Lung (tissue), 12 donors: ENCODE results near the gene SLC22A5. TPM values are rescaled to one million over a fixed set of nuclear protein-coding genes. Genes with fewer than 3 reads are reported as not detected.

Experiments
- ATAC-seq: fragments of 200-7000 bp; cut with Tn5 transposase; one replicate; pipeline ENCODE4 v1.9.1; 2020; ENCODE audit warnings: moderate number of reproducible peaks; ENCODE audit not compliant: insufficient read depth, low FRiP score
- DNase-seq, 3 donors: peaks; one replicate each; pipeline ENCODE4 v3.0.0-alpha.2; 2013 to 2017
- H3K27ac ChIP-seq, 2 donors: one replicate each; pipeline ENCODE4 v1.5.1; 2013; ENCODE audit warnings: mild to moderate bottlenecking in 2 of 2, moderate library complexity in 2 of 2, control low read depth in 1 of 2, inconsistent platforms in 1 of 2, low read depth in 1 of 2, low read length in 1 of 2
- H3K27me3 ChIP-seq, 3 donors: one replicate each; pipeline ENCODE4 v1.5.1; 2013; ENCODE audit warnings: low read length in 2 of 3; ENCODE audit not compliant: control insufficient read depth in 3 of 3, insufficient read depth in 3 of 3
- H3K36me3 ChIP-seq, 4 donors: one replicate each; pipeline ENCODE4 v1.5.1; 2013; ENCODE audit warnings: low read length in 4 of 4, mild to moderate bottlenecking in 1 of 4, moderate library complexity in 1 of 4; ENCODE audit not compliant: control insufficient read depth in 4 of 4, insufficient read depth in 4 of 4
- H3K4me1 ChIP-seq, 5 donors: one replicate each; pipeline ENCODE4 v1.5.1; 2013; ENCODE audit warnings: low read length in 5 of 5, mild to moderate bottlenecking in 2 of 5, moderate library complexity in 1 of 5; ENCODE audit not compliant: control insufficient read depth in 5 of 5, insufficient read depth in 5 of 5
- H3K4me3 ChIP-seq: one replicate; pipeline ENCODE4 v1.5.1; 2013; ENCODE audit warnings: mild to moderate bottlenecking, control low read depth, moderate library complexity
- H3K9ac ChIP-seq, 2 donors: one replicate each; pipeline ENCODE4 v1.5.1; 2013; ENCODE audit warnings: low read length in 2 of 2, control low read depth in 1 of 2; ENCODE audit not compliant: insufficient read depth in 1 of 2
- H3K9me3 ChIP-seq, 4 donors: one replicate each; pipeline ENCODE4 v1.5.1; 2013; ENCODE audit warnings: low read length in 3 of 4, mild to moderate bottlenecking in 1 of 4, moderate library complexity in 1 of 4; ENCODE audit not compliant: control insufficient read depth in 4 of 4, insufficient read depth in 3 of 4
- CTCF ChIP-seq: IDR thresholded peaks from 2 replicates; pipeline ENCODE4 v1.5.1; 2012; ENCODE audit warnings: mild to moderate bottlenecking; ENCODE audit errors: control extremely low read depth, extremely low read depth
- WGBS, 2 donors: extraction: QIAGEN DNeasy Blood & Tissue Kit; methylation state at CpG; one replicate each; pipeline ENCODE4 v1.1.7; 2013; 5-methylcytosine and 5-hydroxymethylcytosine counted together
- polyA plus RNA-seq, 2 donors: library from polyadenylated mRNA; stranded (reverse); fragments of 200-250 nt; gene quantifications; one replicate each; pipeline ENCODE4 v1.2.1, GENCODE V29; 2013
- total RNA-seq, 2 donors: library from RNA; depleted of rRNA in 1 of 2; stranded (reverse); fragments of >200 nt in 1 of 2; gene quantifications; one replicate each; pipeline ENCODE4 v1.2.1, GENCODE V29; 2014 to 2021
- donor health status: control.
- donor health status: control.
- donor health status: Bipolar disorder and iron deficiency.
- donor health status: healthy.
- donor health status: DM: yes; HTN: yes; CAD: no.

SLC22A5 gene
- total and polyA plus RNA-seq, 4 donors: 4.6 to 12.7 (median 7.9) TPM

DNA sequence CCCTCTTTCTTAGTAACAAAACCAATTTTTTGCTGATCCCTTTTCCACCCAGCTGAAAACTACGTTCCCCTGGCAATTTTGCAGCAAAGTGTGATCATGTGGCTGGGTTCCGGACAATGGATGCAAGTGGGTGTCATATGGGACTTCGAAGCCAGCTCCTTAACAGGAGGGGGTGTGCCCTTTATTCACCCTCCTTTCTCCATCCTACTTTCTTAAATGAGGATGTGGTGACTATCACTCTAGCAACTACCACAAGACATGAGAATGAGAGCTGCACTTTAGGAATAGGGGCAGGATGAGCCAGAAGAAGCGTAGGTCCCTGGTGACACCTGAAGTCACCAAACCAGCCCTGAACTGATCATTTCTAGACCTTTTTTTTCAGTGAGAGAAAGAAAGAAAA, 62.1 kb downstream of the SLC22A5 start:
- Histone ChIP-seq H3K27me3 (no peaks in the 10 kb centered on the region), H3K9me3 (no peaks in the 10 kb centered on the region), H3K4me1 (peaks cover 11 to 49% (median 26%) of the 10 kb centered on the region in 5 donors), H3K9ac (no peak overlapping the region), H3K27ac (no peak overlapping the region), H3K36me3 (peaks cover 0 to 3% (median 0%) of the 10 kb centered on the region in 4 donors), H3K4me3 (no peak overlapping the region)
- WGBS, 2 donors: 79% methylated on average over 4 of the region's 4 CpGs
- TF ChIP-seq CTCF: no peak
- ATAC-seq (no peak), DNase-seq (no peak)

- ATAC-seq: no peak
- H3K27ac ChIP-seq: peak overlapping the region; percentile 35 to 57
- no peak overlapping the region for H3K9ac ChIP-seq
- H3K27me3 ChIP-seq: no peaks in the 10 kb centered on the region
- TF ChIP-seq CTCF: no peak
- peaks cover 16 to 50% (median 29%) of the 10 kb centered on the region in 5 donors for H3K4me1 ChIP-seq
- H3K9me3 ChIP-seq: no peaks in the 10 kb centered on the region
- peaks cover 0 to 3% (median 0%) of the 10 kb centered on the region in 4 donors for H3K36me3 ChIP-seq
- DNase-seq: no peak
- WGBS, 2 donors: 94 to 98% methylated on average over 6 of the region's 6 CpGs
- H3K4me3 ChIP-seq: no peak overlapping the region
Measured at GRCh38 chr5:132433141-132433540, 63.6 kb downstream of the SLC22A5 start.

GRCh38 chr5:132434416-132435286, 65.1 kb downstream of the SLC22A5 start:
- 79 to 83% methylated on average over 12 of the region's 12 CpGs for WGBS, 2 donors
- H3K4me1 ChIP-seq: peaks cover 7 to 42% (median 27%) of the 10 kb centered on the region in 5 donors

More at GRCh38 chr5:132434416-132435286, 65.1 kb downstream of the SLC22A5 start:
- H3K27me3 ChIP-seq: no peaks in the 10 kb centered on the region
- no peaks in the 10 kb centered on the region for H3K9me3 ChIP-seq
- H3K4me3 ChIP-seq: no peak overlapping the region
- no peak for DNase-seq
- peaks cover 0 to 3% (median 0%) of the 10 kb centered on the region in 4 donors for H3K36me3 ChIP-seq
- ATAC-seq: no peak
- H3K9ac ChIP-seq: no peak overlapping the region
- TF ChIP-seq CTCF: no peak
- H3K27ac ChIP-seq: peak overlapping the region in 1 of 2 donors; percentile 49
